Ovary (tissue), 9 donors: Measurements from ENCODE around the gene SCRG1. TPM values are rescaled to one million over a fixed set of nuclear protein-coding genes. Genes with fewer than 3 reads are reported as not detected.

Source experiments
- DNase-seq, 5 donors: peaks; one replicate each; pipeline ENCODE4 v3.0.0-alpha.2; 2019 to 2020
- H3K27ac ChIP-seq, 2 donors: fragments of 200-600 bp; one replicate each; pipeline versions ENCODE4 v1.5.1 to v1.8.0; 2019 to 2022
- H3K27me3 ChIP-seq: fragments of 200-600 bp; one replicate; pipeline ENCODE4 v1.8.0; 2022
- H3K36me3 ChIP-seq: fragments of 200-600 bp; sonication (generic); one replicate; pipeline ENCODE4 v1.5.1; 2019
- H3K4me1 ChIP-seq: one replicate; pipeline ENCODE4 v1.8.1; 2013; ENCODE audit warnings: mild to moderate bottlenecking, moderate library complexity; ENCODE audit not compliant: insufficient read depth
- H3K4me3 ChIP-seq: fragments of 200-600 bp; sonication (generic); one replicate; pipeline ENCODE4 v1.5.1; 2017
- H3K9me3 ChIP-seq, 2 donors: fragments of 200-600 bp in 1 of 2; sonication (generic) in 1 of 2; one replicate each; pipeline versions ENCODE4 v1.5.1 to v1.8.1; 2013 to 2019; ENCODE audit warnings: mild to moderate bottlenecking in 1 of 2, moderate library complexity in 1 of 2
- EP300 ChIP-seq: sonication (generic); formaldehyde crosslinking; IDR thresholded peaks from one replicate; pipeline ENCODE4 v1.6.1; 2017; ENCODE audit warnings: antibody characterized with exemption
- POLR2A ChIP-seq: fragments of 450-650 bp; IDR thresholded peaks from one replicate; pipeline ENCODE4 v1.6.1; 2017; ENCODE audit warnings: antibody characterized with exemption, mild to moderate bottlenecking, moderate library complexity
- WGBS, 3 donors: extraction: QIAGEN DNeasy Blood & Tissue Kit in 1 of 3; methylation state at CpG; one replicate each; pipeline versions ENCODE4 v1.1.5 to v1.1.7; 2013 to 2017; 5-methylcytosine and 5-hydroxymethylcytosine counted together
- intact Hi-C, 4 donors: fragments of 100-400 bp; cut with DNase I; formaldehyde crosslinking; loops; one replicate each; pipeline versions ENCODE4 v1.11.0 to v1.15.1; 2022 to 2023
- polyA plus RNA-seq, 2 donors: library from polyadenylated mRNA; stranded (reverse); fragments of 200-250 nt in 1 of 2; fragments of 350-450 nt in 1 of 2; fragmentation: Illumina TruSeq in 1 of 2; extraction: RNeasy Lipid Tissue Mini Kit (QIAGEN cat#74804) in 1 of 2; gene quantifications; one replicate each; pipeline ENCODE4 v1.2.3, GENCODE V29; 2013 to 2014
- total RNA-seq, 7 donors: library from RNA; depleted of rRNA in 2 of 7; stranded (reverse); fragments of >200 nt in 2 of 7; fragmentation: NEBNext Ultra II Directional in 3 of 7; extraction: Animal tissue kit (Norgen Biotek cat#: 25700) in 3 of 7; gene quantifications; one replicate each; pipeline versions ENCODE4 v1.1.0 to v1.2.4, GENCODE V29; 2016 to 2023
- TF ChIP-seq, protein P1 (sequence below), 3 donors: fragments of 450-650 bp in 2 of 3; fragments of 200-600 bp in 1 of 3; IDR thresholded peaks; one replicate each; pipeline versions ENCODE4 v1.5.1 to v1.8.0; 2016 to 2022; ENCODE audit warnings: antibody characterized with exemption in 3 of 3, mild to moderate bottlenecking in 1 of 3
- donor health status: DM: no; HTN: no; CAD: no; lungs with moderate emphysema.
- donor health status: DM: no; HTN: no; CAD: no.
- donor health status: Bipolar disorder and iron deficiency.
- donor health status: DM: yes; HTN: yes; CAD: no.
- donor health status: DM: no; HTN: no; CAD: no.
- donor health status: DM: yes; HTN: yes; CAD: no.

Gene SCRG1
- total and polyA plus RNA-seq, 9 donors, result 0.08 to 3.0 (median 0.34) TPM; not detected in 1

DNA sequence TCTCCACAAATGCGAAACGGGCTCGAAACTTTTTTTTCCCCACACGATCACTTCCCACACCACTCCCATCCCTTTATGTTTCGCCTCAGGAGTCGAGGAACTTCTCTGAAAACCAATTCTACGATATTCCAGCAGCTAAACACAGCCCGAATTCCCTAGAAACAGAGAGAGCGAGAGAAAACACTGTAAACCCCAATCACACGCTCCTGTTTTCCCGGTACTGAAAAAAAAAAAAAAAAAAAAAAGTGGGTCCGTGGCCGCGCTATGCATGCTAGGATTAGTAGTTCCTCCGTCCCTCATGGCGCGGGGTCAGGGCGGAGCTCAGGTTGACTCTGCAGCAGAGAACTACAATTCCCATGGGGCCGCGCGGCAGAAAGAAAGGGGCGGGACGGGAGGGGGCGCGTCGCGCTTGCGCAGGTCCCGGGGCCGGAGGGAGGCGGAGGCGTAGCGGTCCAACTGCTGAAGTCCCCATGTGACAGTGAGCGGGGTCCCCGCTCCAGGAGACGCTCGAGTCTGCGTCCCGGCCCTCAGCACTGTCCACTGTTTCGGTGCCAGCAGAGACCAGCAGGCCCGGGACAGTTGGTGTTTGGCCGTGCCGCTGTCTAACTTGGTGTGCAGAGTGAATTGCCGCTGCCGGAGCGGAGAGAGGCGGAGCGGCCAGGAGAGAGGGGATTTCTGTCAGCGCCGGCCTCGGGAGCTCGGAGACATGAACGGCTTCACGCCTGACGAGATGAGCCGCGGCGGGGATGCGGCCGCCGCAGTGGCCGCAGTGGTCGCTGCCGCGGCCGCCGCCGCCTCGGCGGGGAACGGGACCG, 28.2 kb downstream of the SCRG1 start, which contains the start of gene SAP30:
Gene SAP30 (plus strand): TSS at position 478 of the 815 bp plus-strand sequence. CDS start 229 bp downstream, at position 707.
- Histone ChIP-seq H3K27me3 (no peaks in the 10 kb centered on the region), H3K9me3 (no peaks in the 10 kb centered on the region), H3K36me3 (no peaks in the 10 kb centered on the region), H3K4me3 (peak within 1 kb of the TSS; percentile 67), H3K4me1 (peaks cover 6% of the 10 kb centered on the region), H3K27ac (peak within 1 kb of the TSS; percentile 76 to 92)
- 1% methylated on average over 54 to 72 of the region's 72 CpGs for WGBS, 3 donors
- DNase-seq, result peak; percentile 98 to 100 (median 99)
- intact Hi-C loops, result loop anchor here in 2 of 4 donors (2.0 to 5.0 kb wide), 2 partner anchors 36 to 38 kb away; partner anchors contain the start of gene HMGB2 (in 2 of the 2)
- peak; percentile 93 for TF ChIP-seq POLR2A
- TF ChIP-seq, protein P1, sequence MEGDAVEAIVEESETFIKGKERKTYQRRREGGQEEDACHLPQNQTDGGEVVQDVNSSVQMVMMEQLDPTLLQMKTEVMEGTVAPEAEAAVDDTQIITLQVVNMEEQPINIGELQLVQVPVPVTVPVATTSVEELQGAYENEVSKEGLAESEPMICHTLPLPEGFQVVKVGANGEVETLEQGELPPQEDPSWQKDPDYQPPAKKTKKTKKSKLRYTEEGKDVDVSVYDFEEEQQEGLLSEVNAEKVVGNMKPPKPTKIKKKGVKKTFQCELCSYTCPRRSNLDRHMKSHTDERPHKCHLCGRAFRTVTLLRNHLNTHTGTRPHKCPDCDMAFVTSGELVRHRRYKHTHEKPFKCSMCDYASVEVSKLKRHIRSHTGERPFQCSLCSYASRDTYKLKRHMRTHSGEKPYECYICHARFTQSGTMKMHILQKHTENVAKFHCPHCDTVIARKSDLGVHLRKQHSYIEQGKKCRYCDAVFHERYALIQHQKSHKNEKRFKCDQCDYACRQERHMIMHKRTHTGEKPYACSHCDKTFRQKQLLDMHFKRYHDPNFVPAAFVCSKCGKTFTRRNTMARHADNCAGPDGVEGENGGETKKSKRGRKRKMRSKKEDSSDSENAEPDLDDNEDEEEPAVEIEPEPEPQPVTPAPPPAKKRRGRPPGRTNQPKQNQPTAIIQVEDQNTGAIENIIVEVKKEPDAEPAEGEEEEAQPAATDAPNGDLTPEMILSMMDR (IDR thresholded peaks at IDR 0.05), result no peak

DNA sequence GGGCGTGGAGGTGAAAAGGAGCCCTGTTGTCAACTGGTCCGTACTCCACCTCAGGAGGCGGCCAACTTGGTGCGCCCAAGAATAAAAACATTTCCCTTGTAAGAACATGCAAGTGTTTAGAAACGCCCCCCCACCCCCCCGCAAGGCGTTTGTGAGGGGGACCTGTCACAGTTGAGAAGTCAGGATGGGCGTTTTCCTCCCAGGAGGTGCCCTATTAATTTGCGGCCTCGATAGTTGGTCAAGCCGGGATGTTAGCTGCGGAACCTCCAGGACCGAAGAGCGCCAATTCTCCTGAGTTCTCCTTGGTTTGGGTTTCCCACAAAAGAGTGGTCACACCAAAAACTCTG, 28.8 kb downstream of the SCRG1 start:
- Histone ChIP-seq H3K27me3 (no peaks in the 10 kb centered on the region), H3K4me3 (peak overlapping the region; percentile 67), H3K27ac (peak overlapping the region; percentile 76 to 92), H3K9me3 (no peaks in the 10 kb centered on the region), H3K4me1 (peaks cover 6% of the 10 kb centered on the region), H3K36me3 (no peaks in the 10 kb centered on the region)
- DNase-seq, result peak; percentile 62 to 77 (median 73)
- TF ChIP-seq POLR2A (no peak), EP300 (no peak)
- TF ChIP-seq, protein P1 (IDR thresholded peaks at IDR 0.05), result no peak
- intact Hi-C loops, result loop anchor here in 2 of 4 donors (2.0 to 5.0 kb wide), 2 partner anchors 35 to 38 kb away; partner anchors contain the start of gene HMGB2 (in 2 of the 2)
- WGBS, 3 donors, result 0 to 1% (median 0%) methylated on average over 14 of the region's 14 CpGs

DNA sequence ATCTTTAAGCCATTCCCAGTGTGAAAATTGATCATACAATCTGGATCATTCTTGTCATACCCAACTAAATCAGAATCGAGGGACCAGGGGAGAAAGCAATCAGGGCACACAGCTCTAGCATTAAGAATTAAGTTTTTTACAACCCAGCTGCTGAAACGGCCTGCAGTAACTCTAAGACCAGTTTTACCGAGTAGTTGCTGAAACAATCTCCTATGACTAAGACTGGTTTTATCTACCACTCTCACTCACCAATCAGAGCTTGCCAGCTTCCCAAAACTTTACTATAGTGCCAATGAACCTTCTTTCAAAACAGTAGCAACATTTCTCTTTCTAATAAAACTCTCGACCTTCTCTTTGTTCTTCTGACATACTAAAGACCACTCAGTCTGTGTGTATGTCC, 31.0 kb downstream of the SCRG1 start:
- TF ChIP-seq, protein P1 (IDR thresholded peaks at IDR 0.05), result no peak
- TF ChIP-seq POLR2A, result no peak
- TF ChIP-seq EP300, result no peak
- Histone ChIP-seq H3K27ac (no peak overlapping the region), H3K36me3 (no peaks in the 10 kb centered on the region), H3K27me3 (no peaks in the 10 kb centered on the region), H3K4me3 (peak overlapping the region; percentile 10), H3K9me3 (no peaks in the 10 kb centered on the region), H3K4me1 (peaks cover 5% of the 10 kb centered on the region)
- intact Hi-C loops, result loop anchor here in 1 of 4 donors (10.0 kb wide), 1 partner anchor 917 kb away; the partner anchor contains the start of genes CEP44 and FBXO8
- WGBS, 3 donors, result 26 to 40% (median 30%) methylated on average over 4 of the region's 4 CpGs
- DNase-seq, result no peak

DNA sequence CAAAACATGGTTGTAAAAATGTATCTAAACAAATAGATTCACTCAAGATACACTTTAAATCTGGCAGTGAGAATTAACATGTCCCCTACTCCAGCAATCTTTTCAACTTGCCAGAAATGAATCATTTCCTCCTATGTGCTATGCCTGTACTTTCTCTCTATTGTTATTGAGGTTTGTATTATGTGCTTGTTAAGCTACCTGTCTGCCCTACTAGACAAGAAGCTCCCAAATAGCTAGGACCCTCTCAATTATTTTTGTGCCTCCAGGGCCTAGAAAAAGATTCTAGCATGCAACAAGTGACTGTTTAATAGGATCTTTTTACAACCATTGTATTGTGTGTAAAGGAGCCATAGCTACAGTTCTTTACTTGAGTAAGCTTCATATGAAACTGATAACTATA, 31.6 kb downstream of the SCRG1 start:
- no peaks in the 10 kb centered on the region for H3K36me3 ChIP-seq
- H3K27me3 ChIP-seq, result no peaks in the 10 kb centered on the region
- H3K9me3 ChIP-seq, result no peaks in the 10 kb centered on the region
- no peak overlapping the region for H3K4me3 ChIP-seq
- TF ChIP-seq, protein P1 (IDR thresholded peaks at IDR 0.05), result no peak
- TF ChIP-seq EP300, result no peak
- no peak for TF ChIP-seq POLR2A
- no peak for DNase-seq
- intact Hi-C loops, result loop anchor here in 1 of 4 donors (10.0 kb wide), 1 partner anchor 918 kb away; the partner anchor contains the start of genes CEP44 and FBXO8
- H3K27ac ChIP-seq, result no peak overlapping the region
- H3K4me1 ChIP-seq, result peaks cover 2% of the 10 kb centered on the region
